H9 (cell line): Measurements from ENCODE around the gene MYOM3. TPM values are rescaled to one million over a fixed set of nuclear protein-coding genes. Genes with fewer than 3 reads are reported as not detected.

Source experiments
- DNase-seq: peaks from one replicate; pipeline ENCODE4 v3.0.0-alpha.2; 2017
- H2AFZ ChIP-seq: one replicate; pipeline ENCODE4 v1.6.1; 2013; ENCODE audit warnings: mild to moderate bottlenecking, low read length, control low read depth, moderate library complexity
- H2AK5ac ChIP-seq: 2 replicates; pipeline ENCODE4 v1.6.1; 2013; ENCODE audit warnings: low read length, control low read depth, mixed read lengths; ENCODE audit not compliant: insufficient read length
- H2BK120ac ChIP-seq: one replicate; pipeline ENCODE4 v1.6.1; 2013; ENCODE audit warnings: low read depth, mild to moderate bottlenecking, low read length, control low read depth, inconsistent platforms; ENCODE audit not compliant: poor library complexity, severe bottlenecking
- H2BK12ac ChIP-seq: 2 replicates; pipeline ENCODE4 v1.6.1; 2013; ENCODE audit warnings: low read length, control low read depth, mixed read lengths, low read depth; ENCODE audit not compliant: insufficient read length
- H2BK15ac ChIP-seq: 2 replicates; pipeline ENCODE4 v1.6.1; 2013; ENCODE audit warnings: low read depth, low read length, control low read depth
- H2BK20ac ChIP-seq: one replicate; pipeline ENCODE4 v1.6.1; 2013; ENCODE audit warnings: low read depth, mild to moderate bottlenecking, low read length, control low read depth, inconsistent platforms; ENCODE audit not compliant: poor library complexity, severe bottlenecking
- H2BK5ac ChIP-seq: 2 replicates; pipeline ENCODE4 v1.6.1; 2013; ENCODE audit warnings: low read length, control low read depth, mixed read lengths; ENCODE audit not compliant: insufficient read length
- H3K14ac ChIP-seq: 2 replicates; pipeline ENCODE4 v1.6.1; 2013; ENCODE audit warnings: low read length, control low read depth; ENCODE audit not compliant: insufficient read depth
- H3K18ac ChIP-seq: 2 replicates; pipeline ENCODE4 v1.6.1; 2013; ENCODE audit warnings: low read depth, mild to moderate bottlenecking, mixed read lengths, low read length, control low read depth; ENCODE audit not compliant: insufficient read length
- H3K23ac ChIP-seq: 2 replicates; pipeline ENCODE4 v1.6.1; 2013; ENCODE audit warnings: low read length, control low read depth, mixed read lengths, low read depth; ENCODE audit not compliant: insufficient read length
- H3K23me2 ChIP-seq: 2 replicates; pipeline ENCODE4 v1.6.1; 2013; ENCODE audit warnings: low read depth, mild to moderate bottlenecking, mixed read lengths, low read length, control low read depth; ENCODE audit not compliant: insufficient read length, poor library complexity, severe bottlenecking
- H3K27ac ChIP-seq: 2 replicates; pipeline ENCODE4 v1.5.1; 2013; ENCODE audit warnings: low read length, control low read depth, mixed read lengths, low read depth; ENCODE audit not compliant: insufficient read length
- H3K27me3 ChIP-seq: 2 replicates; pipeline ENCODE4 v1.6.1; 2013; ENCODE audit warnings: low read length, control low read depth, inconsistent platforms; ENCODE audit not compliant: insufficient read depth
- H3K4ac ChIP-seq: 2 replicates; pipeline ENCODE4 v1.6.1; 2013; ENCODE audit warnings: low read depth, mild to moderate bottlenecking, control low read depth, inconsistent platforms, low read length, moderate library complexity
- H3K4me1 ChIP-seq: 2 replicates; pipeline ENCODE4 v1.6.1; 2013; ENCODE audit warnings: low read length, control low read depth, inconsistent platforms; ENCODE audit not compliant: insufficient read depth
- H3K4me2 ChIP-seq: 2 replicates; pipeline ENCODE4 v1.6.1; 2013; ENCODE audit warnings: low read length, control low read depth, mixed read lengths; ENCODE audit not compliant: insufficient read length, insufficient read depth
- H3K56ac ChIP-seq: 2 replicates; pipeline ENCODE4 v1.6.1; 2013; ENCODE audit warnings: low read depth, mild to moderate bottlenecking, mixed read lengths, low read length, control low read depth; ENCODE audit not compliant: insufficient read length
- H3K79me1 ChIP-seq: 2 replicates; pipeline ENCODE4 v1.6.1; 2013; ENCODE audit warnings: low read depth, mild to moderate bottlenecking, moderate library complexity, low read length, control low read depth, inconsistent platforms; ENCODE audit not compliant: insufficient read depth, poor library complexity, severe bottlenecking
- H3K79me2 ChIP-seq: 2 replicates; pipeline ENCODE4 v1.6.1; 2013; ENCODE audit warnings: low read length, control low read depth, inconsistent platforms; ENCODE audit not compliant: insufficient read depth
- H3K9ac ChIP-seq: 2 replicates; pipeline ENCODE4 v1.6.1; 2013; ENCODE audit warnings: low read length, control low read depth, mixed read lengths; ENCODE audit not compliant: insufficient read length; ENCODE audit errors: extremely low read depth
- H3K9me3 ChIP-seq: one replicate; pipeline ENCODE4 v1.6.1; 2013; ENCODE audit warnings: low read depth, low read length, inconsistent platforms; ENCODE audit not compliant: control insufficient read depth
- H3T11ph ChIP-seq: one replicate; pipeline ENCODE4 v1.6.1; 2013; ENCODE audit warnings: mild to moderate bottlenecking, low read length, control low read depth, inconsistent platforms
- H4K20me1 ChIP-seq: one replicate; pipeline ENCODE4 v1.6.1; 2013; ENCODE audit not compliant: control insufficient read depth, insufficient read length, insufficient read depth
- H4K5ac ChIP-seq: 2 replicates; pipeline ENCODE4 v1.6.1; 2013; ENCODE audit warnings: low read depth, mild to moderate bottlenecking, mixed read lengths, low read length, control low read depth; ENCODE audit not compliant: insufficient read length
- H4K8ac ChIP-seq: replicated peaks from 2 replicates; pipeline ENCODE4 v1.6.1; 2013; ENCODE audit warnings: low read length, control low read depth, mixed read lengths, low read depth; ENCODE audit not compliant: insufficient read length
- H4K91ac ChIP-seq: 2 replicates; pipeline ENCODE4 v1.6.1; 2013; ENCODE audit warnings: low read depth, mild to moderate bottlenecking, moderate library complexity, mixed read lengths, low read length, control low read depth; ENCODE audit not compliant: insufficient read length
- H3K27ac Mint-ChIP-seq, 3 experiments: 2 replicates in 2 of 3; 3 replicates in 1 of 3; pipeline ENCODE4 v1.8.0; 2020 to 2021; ENCODE audit warnings: mixed read lengths in 3 of 3, mild to moderate bottlenecking in 1 of 3, moderate library complexity in 1 of 3
- H3K27me3 Mint-ChIP-seq: 2 replicates; pipeline ENCODE4 v1.8.0; 2021; ENCODE audit warnings: low read depth, mild to moderate bottlenecking, moderate library complexity, mixed read lengths
- H3K36me3 Mint-ChIP-seq, 3 experiments: 2 replicates in 2 of 3; 3 replicates in 1 of 3; pipeline ENCODE4 v1.8.0; 2020 to 2021; ENCODE audit warnings: low read depth in 3 of 3, mixed read lengths in 3 of 3; ENCODE audit not compliant: insufficient read depth in 1 of 3
- H3K4me1 Mint-ChIP-seq, 2 experiments: 2 replicates each; pipeline ENCODE4 v1.8.0; 2020; ENCODE audit warnings: mixed read lengths in 2 of 2
- H3K4me3 Mint-ChIP-seq, 2 experiments: 2 replicates in 1 of 2; 3 replicates in 1 of 2; pipeline ENCODE4 v1.8.0; 2020 to 2021; ENCODE audit warnings: mild to moderate bottlenecking in 2 of 2, mixed read lengths in 2 of 2, moderate library complexity in 1 of 2
- H3K9me3 Mint-ChIP-seq, 2 experiments: 2 replicates in 1 of 2; 3 replicates in 1 of 2; pipeline ENCODE4 v1.8.0; 2020; ENCODE audit warnings: mild to moderate bottlenecking in 2 of 2, mixed read lengths in 2 of 2, moderate library complexity in 1 of 2
- CTCF ChIP-seq: fragments of 200-600 bp; sonication (generic); conservative IDR thresholded peaks from 3 replicates; pipeline ENCODE4 v1.8.0; 2021; ENCODE audit warnings: antibody characterized with exemption, mild to moderate bottlenecking
- WGBS: extraction: QIAGEN DNeasy Blood & Tissue Kit; methylation state at CpG from one replicate; pipeline ENCODE4 v1.1.7; 2013; ENCODE audit warnings: missing lambda C conversion rate, low lambda C conversion rate, mixed read lengths; ENCODE audit not compliant: insufficient read length; ENCODE audit errors: extremely low coverage; 5-methylcytosine and 5-hydroxymethylcytosine counted together
- total RNA-seq: library from RNA; stranded (reverse); gene quantifications from 2 replicates; pipeline ENCODE4 v1.2.1, GENCODE V29; 2021

Gene MYOM3
- total RNA-seq, 1 experiment from 2014 or later: 0.11 TPM

DNA sequence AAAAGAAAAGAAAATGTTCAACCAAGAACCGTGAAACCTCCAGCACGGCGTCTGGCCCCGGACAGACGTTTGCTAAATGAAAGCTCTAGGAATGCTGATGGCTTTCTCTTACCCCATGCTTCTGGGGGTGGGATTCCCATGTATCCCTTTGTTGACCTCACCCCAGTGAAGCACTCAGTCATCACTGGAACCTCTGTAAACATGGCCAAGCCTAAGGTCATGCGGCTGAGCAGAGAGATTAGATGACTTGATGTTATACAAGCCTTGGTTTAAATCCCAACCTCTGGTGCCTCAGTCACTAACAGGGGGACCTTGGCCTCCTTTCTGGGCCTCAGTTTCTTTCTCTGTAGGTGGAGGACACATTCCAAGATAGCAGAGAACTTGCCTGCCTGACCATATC is 2.8 kb upstream of the MYOM3 start:
- H3K23ac ChIP-seq: no peak overlapping the region
- no peaks in the 10 kb centered on the region for H3K23me2 ChIP-seq
- H2BK20ac ChIP-seq: no peak overlapping the region
- no peak overlapping the region for H2BK15ac ChIP-seq
- H3K9ac ChIP-seq: no peak overlapping the region
- no CpG with 5 or more reads among the region's 6 CpGs for WGBS
- Mint-ChIP-seq H3K9me3 (no peaks in the 10 kb centered on the region), H3K27ac (no peak overlapping the region), H3K27me3 (peaks cover 15% of the 10 kb centered on the region), H3K4me1 (peaks cover 30 to 41% of the 10 kb centered on the region in 2 experiments), H3K4me3 (no peak overlapping the region), H3K36me3 (no peaks in the 10 kb centered on the region)
- no peak overlapping the region for H2AFZ ChIP-seq
- H3K79me2 ChIP-seq: no peaks in the 10 kb centered on the region
- H3T11ph ChIP-seq: no peak overlapping the region
- no peak overlapping the region for H3K56ac ChIP-seq
- no peaks in the 10 kb centered on the region for H3K27me3 ChIP-seq
- no peak overlapping the region for H3K18ac ChIP-seq
- no peak for TF ChIP-seq CTCF
- no peak overlapping the region for H3K27ac ChIP-seq
- no peaks in the 10 kb centered on the region for H4K20me1 ChIP-seq
- H2BK12ac ChIP-seq: no peak overlapping the region
- H3K4me2 ChIP-seq: no peak overlapping the region
- no peak overlapping the region for H4K91ac ChIP-seq
- H3K9me3 ChIP-seq: no peaks in the 10 kb centered on the region
- DNase-seq: no peak
- no peak overlapping the region for H2AK5ac ChIP-seq
- H4K8ac ChIP-seq: no peak overlapping the region
- H3K4ac ChIP-seq: no peak overlapping the region
- H3K79me1 ChIP-seq: no peaks in the 10 kb centered on the region
- no peak overlapping the region for H2BK5ac ChIP-seq
- H3K14ac ChIP-seq: no peak overlapping the region
- H2BK120ac ChIP-seq: no peak overlapping the region
- H4K5ac ChIP-seq: no peak overlapping the region
- peaks cover 4% of the 10 kb centered on the region; the same call in 1 of the 2 replicates for H3K4me1 ChIP-seq
